SK-N-MC (cell line): Measurements from ENCODE around the gene APOL6.

Source experiments
- DNase-seq: peaks from one replicate; pipeline ENCODE4 v3.0.0-alpha.2; 2011; ENCODE audit warnings: low read depth, low spot score
- H3K27ac ChIP-seq: fragments of 200-600 bp; sonication (generic); 2 replicates; pipeline ENCODE4 v1.5.1; 2016; ENCODE audit warnings: mixed run types
- H3K36me3 ChIP-seq: fragments of 200-600 bp; sonication (generic); 2 replicates; pipeline ENCODE4 v1.6.1; 2017; ENCODE audit warnings: antibody characterized with exemption, low read length, mixed read lengths; ENCODE audit not compliant: insufficient read depth
- H3K4me3 ChIP-seq: fragments of 200-600 bp; sonication (generic); 2 replicates; pipeline ENCODE4 v1.5.1; 2016
- H3K9ac ChIP-seq: fragments of 200-600 bp; sonication (generic); 2 replicates; pipeline ENCODE4 v1.8.0; 2017; ENCODE audit warnings: mixed run types, mixed read lengths; ENCODE audit not compliant: insufficient read length
- H3K9me3 ChIP-seq: fragments of 200-600 bp; sonication (generic); 2 replicates; pipeline ENCODE4 v1.6.1; 2017; ENCODE audit warnings: low read depth, mild to moderate bottlenecking, antibody characterized with exemption, low read length, moderate library complexity, mixed read lengths
- EZH2 ChIP-seq: fragments of 200-600 bp; sonication (generic); IDR thresholded peaks from one replicate; pipeline ENCODE4 v1.6.1; 2017; ENCODE audit warnings: antibody characterized with exemption
- FOXP2 ChIP-seq: optimal IDR thresholded peaks from 2 replicates; pipeline ENCODE3; 2011; ENCODE audit warnings: mild to moderate bottlenecking, moderate library complexity; ENCODE audit not compliant: insufficient read depth; ENCODE audit errors: extremely low read length, control extremely low read depth
- POLR2AphosphoS5 ChIP-seq: IDR thresholded peaks from 2 replicates; pipeline ENCODE4 v1.6.1; 2012; ENCODE audit warnings: mild to moderate bottlenecking, low read depth, low read length, borderline replicate concordance

APOL6 gene, protein sequence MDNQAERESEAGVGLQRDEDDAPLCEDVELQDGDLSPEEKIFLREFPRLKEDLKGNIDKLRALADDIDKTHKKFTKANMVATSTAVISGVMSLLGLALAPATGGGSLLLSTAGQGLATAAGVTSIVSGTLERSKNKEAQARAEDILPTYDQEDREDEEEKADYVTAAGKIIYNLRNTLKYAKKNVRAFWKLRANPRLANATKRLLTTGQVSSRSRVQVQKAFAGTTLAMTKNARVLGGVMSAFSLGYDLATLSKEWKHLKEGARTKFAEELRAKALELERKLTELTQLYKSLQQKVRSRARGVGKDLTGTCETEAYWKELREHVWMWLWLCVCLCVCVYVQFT

DNA sequence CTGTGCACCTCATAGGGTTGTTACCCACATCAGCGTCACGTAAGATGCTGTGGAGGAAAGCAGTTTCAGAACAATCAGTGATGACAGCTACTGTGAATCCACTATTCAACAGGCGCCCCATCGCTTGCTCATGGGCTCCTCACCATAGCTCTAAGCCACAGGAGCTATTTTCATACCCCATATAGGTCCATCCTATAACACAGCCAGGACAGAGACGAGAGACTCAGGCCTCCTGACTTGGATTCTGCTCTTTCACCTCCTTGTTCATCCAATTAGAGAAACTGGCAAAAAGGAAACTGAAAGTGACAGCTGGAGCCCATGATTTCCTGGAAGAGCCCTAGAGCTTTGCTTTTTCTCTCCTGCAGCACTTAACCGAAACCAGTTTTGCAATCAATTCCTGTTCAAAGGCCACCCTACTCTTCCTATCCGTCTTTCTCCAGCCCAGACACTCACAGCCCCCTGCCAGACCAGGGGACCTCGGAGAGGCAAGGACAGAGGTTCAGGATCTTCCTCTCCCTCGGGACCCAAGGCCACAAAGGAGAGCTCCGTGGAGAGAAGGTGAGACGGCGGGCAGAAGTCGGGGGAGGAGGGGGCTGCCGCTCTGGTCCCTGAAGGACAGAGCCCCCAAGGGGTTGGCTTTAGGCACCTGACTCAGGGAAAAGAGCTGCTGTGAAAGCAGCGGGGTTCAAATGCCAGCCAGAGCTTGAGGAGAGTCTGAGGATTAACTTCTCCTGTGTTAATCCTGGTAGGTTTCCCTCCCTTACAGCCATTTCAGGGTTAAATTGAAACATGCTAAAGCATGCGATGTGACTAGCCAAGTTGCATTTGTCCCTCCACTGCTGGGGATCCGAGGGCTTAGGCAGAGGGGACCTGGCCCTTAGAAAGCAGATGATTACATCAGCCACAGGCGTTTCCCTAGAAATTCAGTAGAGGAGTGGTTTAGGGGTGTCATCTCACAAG is at the start of gene APOL6:
APOL6 (plus strand) TSS at position 381 of the 960 bp plus-strand sequence. CDS start 7,980 bp downstream, outside the sequence.
- H3K9me3 ChIP-seq, result no peaks in the 10 kb centered on the region
- H3K27ac ChIP-seq, result no peak within 1 kb of the TSS
- no peaks in the 10 kb centered on the region for H3K36me3 ChIP-seq
- no peak for DNase-seq
- H3K4me3 ChIP-seq, result peak within 1 kb of the TSS; percentile 44
- TF ChIP-seq FOXP2 (no peak), POLR2AphosphoS5 (no peak), EZH2 (no peak)
- H3K9ac ChIP-seq, result peak within 1 kb of the TSS; percentile 65

DNA sequence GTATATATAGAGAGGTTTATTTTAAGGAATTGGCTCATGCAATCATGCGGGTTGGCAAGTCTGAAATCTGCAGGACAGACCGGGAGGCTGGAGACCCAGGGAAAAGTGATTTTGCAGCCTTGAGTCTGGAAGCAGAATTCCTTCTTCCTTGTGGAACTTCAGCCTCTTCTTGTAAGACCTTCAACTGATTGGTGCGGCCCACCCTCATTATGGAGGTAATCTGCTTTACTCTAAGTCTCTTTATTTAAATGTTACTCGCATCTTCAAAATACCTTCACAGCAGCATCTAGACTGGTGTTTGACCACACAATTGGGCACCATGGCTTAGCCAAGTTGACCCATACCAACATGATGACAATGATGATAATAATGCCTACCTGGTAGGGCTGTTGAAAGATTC is 48.9 kb upstream of the APOL6 start:
- no peak for DNase-seq
- no peaks in the 10 kb centered on the region for H3K36me3 ChIP-seq
- no peak overlapping the region for H3K9ac ChIP-seq
- H3K9me3 ChIP-seq, result no peaks in the 10 kb centered on the region
- no peak overlapping the region for H3K27ac ChIP-seq
- H3K4me3 ChIP-seq, result no peak overlapping the region
- TF ChIP-seq FOXP2, result no peak
- TF ChIP-seq POLR2AphosphoS5, result no peak
- TF ChIP-seq EZH2, result no peak

DNA sequence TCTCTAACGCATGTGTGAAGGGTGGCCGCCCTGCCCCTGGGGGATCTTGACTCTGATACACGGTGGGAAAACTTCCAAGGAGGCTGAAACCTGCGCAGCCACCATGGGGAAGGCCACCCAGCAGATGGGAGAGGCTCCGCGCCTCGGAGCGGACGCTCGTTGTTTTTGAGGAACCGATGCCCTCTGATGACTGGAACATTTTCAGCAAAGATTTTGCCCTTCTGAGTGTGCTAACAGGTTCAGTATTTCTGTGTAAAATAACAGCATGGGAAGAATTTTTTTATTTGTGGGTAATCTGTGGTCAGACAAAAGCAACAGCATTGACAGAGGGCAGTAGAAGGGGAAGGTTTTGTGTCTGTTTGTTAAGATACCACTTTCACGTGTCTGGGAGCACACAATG is 47.8 kb upstream of the APOL6 start:
- no peak overlapping the region for H3K9ac ChIP-seq
- TF ChIP-seq EZH2 (no peak), POLR2AphosphoS5 (no peak), FOXP2 (no peak)

DNA sequence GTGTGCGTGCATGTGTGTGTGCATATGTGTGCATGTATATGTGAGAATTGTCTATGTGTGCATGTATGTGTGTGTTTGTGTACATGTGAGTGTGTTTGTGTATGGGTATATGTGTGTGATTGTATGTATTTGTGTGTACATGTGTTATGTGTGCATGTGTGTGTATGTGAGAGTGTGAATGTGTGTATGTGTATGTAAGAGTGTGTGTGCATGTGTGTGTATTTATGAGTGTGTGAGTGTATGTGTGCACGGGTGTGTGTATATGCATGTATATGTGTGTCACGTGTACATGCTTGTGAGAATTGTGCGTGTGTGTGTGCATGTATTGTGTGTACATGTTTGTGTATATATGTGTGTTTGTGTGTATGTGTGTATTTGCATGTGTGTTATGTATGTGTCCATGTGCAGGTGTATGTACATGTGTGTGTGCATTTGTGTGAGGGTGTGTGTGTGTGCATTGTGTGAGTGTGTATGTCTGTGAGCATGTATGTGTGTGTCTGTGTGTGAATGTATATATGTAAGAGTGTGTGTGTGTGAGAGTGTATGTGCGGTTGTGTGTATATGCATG is 47.1 kb upstream of the APOL6 start:
- Histone ChIP-seq H3K36me3 (no peaks in the 10 kb centered on the region), H3K27ac (no peak overlapping the region), H3K4me3 (no peak overlapping the region), H3K9me3 (no peaks in the 10 kb centered on the region), H3K9ac (no peak overlapping the region)
- TF ChIP-seq POLR2AphosphoS5, result no peak
- TF ChIP-seq FOXP2, result no peak
- no peak for TF ChIP-seq EZH2
- DNase-seq, result no peak

More for the DNA sequence above, 47.8 kb upstream of the APOL6 start:
- H3K4me3 ChIP-seq, result no peak overlapping the region
- no peaks in the 10 kb centered on the region for H3K36me3 ChIP-seq
- no peak overlapping the region for H3K27ac ChIP-seq
- DNase-seq, result no peak
- no peaks in the 10 kb centered on the region for H3K9me3 ChIP-seq

DNA sequence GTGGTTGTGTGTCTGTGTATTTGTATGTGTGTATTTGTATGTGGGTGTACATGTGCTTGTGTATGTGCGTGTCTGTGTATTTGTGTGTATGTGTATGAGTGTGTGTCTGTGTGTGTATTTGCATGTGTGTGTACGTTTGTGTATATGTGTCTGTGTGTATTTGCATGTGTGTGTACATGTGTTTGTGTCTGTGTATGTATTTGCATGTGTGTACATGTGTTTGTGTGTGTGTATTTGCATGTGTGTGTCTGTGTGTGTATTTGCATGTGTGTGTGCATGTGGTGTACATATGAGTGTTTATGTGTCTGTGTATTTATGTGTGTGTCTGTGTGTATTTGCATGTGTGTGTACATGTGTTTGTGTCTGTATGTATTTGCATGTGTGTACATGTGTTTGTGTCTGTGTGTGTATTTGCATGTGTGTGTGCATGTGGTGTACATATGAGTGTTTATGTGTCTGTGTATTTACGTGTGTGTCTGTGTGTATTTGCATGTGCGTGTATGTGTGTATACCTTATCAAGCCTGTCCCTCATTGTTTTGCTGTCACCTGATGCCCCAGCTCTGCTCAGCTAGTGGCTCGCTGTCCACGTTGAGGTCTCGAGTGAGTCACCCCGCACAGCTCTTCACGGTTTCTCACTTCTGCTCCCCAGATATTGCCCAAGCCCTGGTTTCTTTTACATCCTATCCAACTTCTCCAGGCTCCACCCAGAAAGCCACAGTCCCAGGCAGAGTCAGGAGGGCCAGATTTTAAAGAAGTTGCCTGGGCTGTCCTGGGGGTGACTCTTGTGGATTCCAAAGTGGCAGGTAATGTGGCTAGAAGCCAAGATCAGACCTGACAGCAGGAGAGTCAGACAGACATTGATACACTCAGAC is 46.3 kb upstream of the APOL6 start:
- Histone ChIP-seq H3K4me3 (no peak overlapping the region), H3K9ac (no peak overlapping the region), H3K9me3 (no peaks in the 10 kb centered on the region), H3K27ac (no peak overlapping the region), H3K36me3 (no peaks in the 10 kb centered on the region)
- no peak for DNase-seq
- TF ChIP-seq EZH2, result no peak
- TF ChIP-seq POLR2AphosphoS5, result no peak
- no peak for TF ChIP-seq FOXP2

DNA sequence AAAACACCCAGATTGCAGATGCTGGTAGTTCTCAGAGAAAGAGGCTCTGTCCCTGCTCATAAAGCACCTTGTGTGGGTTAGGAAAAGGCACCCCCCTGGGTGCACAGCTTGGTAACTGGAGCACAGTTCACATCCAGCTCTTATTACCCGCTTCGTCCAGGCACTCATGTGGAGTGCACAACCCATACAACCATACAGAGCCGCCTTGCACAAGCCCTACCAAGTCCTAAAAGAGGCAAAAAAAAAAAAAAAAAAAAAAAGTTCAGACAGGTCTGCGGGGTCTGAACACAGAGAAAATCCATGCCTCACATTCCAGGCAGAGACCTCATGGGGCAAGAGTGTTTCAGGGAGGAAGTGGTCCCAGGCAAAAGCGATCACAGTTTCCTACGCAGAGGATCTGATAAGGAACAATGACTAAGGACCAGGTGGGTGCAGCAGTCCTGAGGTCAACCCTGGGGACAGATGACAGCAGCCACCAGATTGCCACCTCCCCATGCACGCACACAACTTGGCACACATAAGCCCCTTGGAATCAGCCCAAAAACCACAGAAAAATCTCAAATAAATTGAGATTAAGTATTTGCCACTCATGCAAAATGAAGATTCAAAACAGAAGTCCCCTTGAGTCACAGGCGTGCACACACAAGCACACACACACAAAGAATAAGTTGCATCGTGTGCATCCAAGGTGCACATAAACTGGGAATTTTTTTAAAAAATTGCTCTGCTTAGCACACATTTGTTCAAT is 43.5 kb upstream of the APOL6 start:
- H3K9me3 ChIP-seq, result no peaks in the 10 kb centered on the region
- H3K27ac ChIP-seq, result no peak overlapping the region
- no peak overlapping the region for H3K4me3 ChIP-seq
- TF ChIP-seq EZH2 (no peak), POLR2AphosphoS5 (no peak), FOXP2 (no peak)
- H3K9ac ChIP-seq, result no peak overlapping the region
- DNase-seq, result no peak
- no peaks in the 10 kb centered on the region for H3K36me3 ChIP-seq

DNA sequence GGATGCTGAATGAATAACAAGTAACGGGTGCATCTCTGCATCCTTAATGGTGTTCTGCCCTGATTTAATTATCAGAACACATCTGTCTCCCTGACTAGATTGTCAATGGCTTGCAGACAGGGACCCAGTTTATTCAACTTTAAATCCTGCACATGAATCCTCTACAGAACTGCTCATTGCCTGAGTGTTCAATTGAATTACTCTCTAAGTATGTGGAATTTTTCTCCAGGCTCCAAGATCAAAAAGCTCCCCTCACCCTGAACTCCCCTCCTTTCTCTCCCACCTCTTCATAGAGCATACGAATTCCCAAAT is 42.9 kb upstream of the APOL6 start:
- Histone ChIP-seq H3K27ac (no peak overlapping the region), H3K4me3 (no peak overlapping the region), H3K36me3 (no peaks in the 10 kb centered on the region), H3K9ac (no peak overlapping the region), H3K9me3 (no peaks in the 10 kb centered on the region)
- TF ChIP-seq EZH2 (no peak), FOXP2 (no peak), POLR2AphosphoS5 (no peak)
- DNase-seq, result no peak
